Stimulated activated CD4-positive, alpha-beta T cell treated with anti-CD3 and anti-CD28 coated beads, Interleukin-15, amount 100 ng/mL, for 24 hours (primary cell): ENCODE data around the gene RFWD3.

Source experiments
- DNase-seq: peaks from one replicate; pipeline ENCODE4 v3.0.0-alpha.2; 2020

The RFWD3 gene

GRCh38 chr16:74617206-74617788 is 49.4 kb downstream of the RFWD3 start:
- no peak for DNase-seq

GRCh38 chr16:74611721-74612120 is 55.0 kb downstream of the RFWD3 start:
- no peak for DNase-seq

GRCh38 chr16:74608944-74609343 is 57.7 kb downstream of the RFWD3 start:
- peak; percentile 31 for DNase-seq

- DNase-seq: no peak
Measured at GRCh38 chr16:74608381-74608780, 58.3 kb downstream of the RFWD3 start.

- DNase-seq: no peak
Measured at GRCh38 chr16:74607962-74608356, 58.7 kb downstream of the RFWD3 start.

GRCh38 chr16:74607310-74607961 is 59.2 kb downstream of the RFWD3 start:
- DNase-seq: no peak

- peak; percentile 93 for DNase-seq
Measured at GRCh38 chr16:74606521-74607309, 60.0 kb downstream of the RFWD3 start, which contains the start of gene GLG1. Gene GLG1, minus strand, starts transcription at chr16:74607114. Its CDS starts 20 bp downstream, at chr16:74607094.

GRCh38 chr16:74605746-74606520 is 60.7 kb downstream of the RFWD3 start:
- DNase-seq: no peak

- no peak for DNase-seq
Measured at GRCh38 chr16:74605332-74605731, 61.3 kb downstream of the RFWD3 start.

GRCh38 chr16:74603848-74604247 is 62.8 kb downstream of the RFWD3 start:
- no peak for DNase-seq

- DNase-seq: peak; percentile 67
Measured at GRCh38 chr16:74601126-74601871, 65.4 kb downstream of the RFWD3 start.

GRCh38 chr16:74596586-74596985 is 70.1 kb downstream of the RFWD3 start:
- DNase-seq: no peak

- DNase-seq: no peak
Measured at GRCh38 chr16:74592847-74593246, 73.8 kb downstream of the RFWD3 start.

- no peak for DNase-seq
Measured at GRCh38 chr16:74591876-74592650, 74.6 kb downstream of the RFWD3 start.

GRCh38 chr16:74586948-74587347 is 79.7 kb downstream of the RFWD3 start:
- no peak for DNase-seq

GRCh38 chr16:74585846-74586443 is 80.7 kb downstream of the RFWD3 start:
- DNase-seq: no peak

- DNase-seq: no peak
Measured at GRCh38 chr16:74583926-74584666, 82.6 kb downstream of the RFWD3 start.

- no peak for DNase-seq
Measured at GRCh38 chr16:74582970-74583369, 83.7 kb downstream of the RFWD3 start.

- DNase-seq: no peak
Measured at GRCh38 chr16:74580833-74581232, 85.8 kb downstream of the RFWD3 start.

GRCh38 chr16:74578838-74579237 is 87.8 kb downstream of the RFWD3 start:
- DNase-seq: no peak
